Superior temporal gyrus (tissue), 1 donor: ENCODE data around the gene TUSC2.

ENCODE experiments used
- DNase-seq: peaks from one replicate; pipeline ENCODE4 v3.0.0-alpha.2; 2016; ENCODE audit errors: extremely low spot score

TUSC2 gene

DNA sequence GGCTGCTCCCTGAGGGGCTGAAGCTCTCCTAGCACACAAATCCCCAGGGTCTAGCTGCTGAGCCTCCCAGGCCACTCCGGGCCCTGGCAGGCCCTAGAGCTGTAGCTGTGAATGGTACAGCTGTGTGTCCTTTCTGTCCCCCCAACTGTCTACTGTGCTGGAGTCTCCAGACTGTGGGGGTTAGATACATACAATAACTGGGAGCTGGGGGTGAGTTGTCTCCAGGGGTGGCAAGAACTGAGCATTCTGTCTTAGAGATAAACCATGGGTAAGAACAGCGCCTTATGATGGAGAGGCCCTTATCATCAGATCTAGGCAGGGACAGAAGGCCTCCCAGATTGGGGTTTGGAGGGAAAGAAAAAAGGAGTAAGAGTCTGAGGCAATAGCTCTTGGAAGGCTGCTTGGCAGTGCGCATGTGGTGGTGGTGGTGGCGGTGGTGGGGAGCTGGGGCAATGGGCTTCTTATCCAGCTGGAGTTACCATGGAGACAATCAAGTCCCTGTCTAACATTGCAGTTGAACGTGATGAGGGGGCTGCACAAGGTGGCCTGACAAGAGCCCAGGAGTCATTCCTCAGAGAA, 26.3 kb upstream of the TUSC2 start:
- no peak for DNase-seq

DNA sequence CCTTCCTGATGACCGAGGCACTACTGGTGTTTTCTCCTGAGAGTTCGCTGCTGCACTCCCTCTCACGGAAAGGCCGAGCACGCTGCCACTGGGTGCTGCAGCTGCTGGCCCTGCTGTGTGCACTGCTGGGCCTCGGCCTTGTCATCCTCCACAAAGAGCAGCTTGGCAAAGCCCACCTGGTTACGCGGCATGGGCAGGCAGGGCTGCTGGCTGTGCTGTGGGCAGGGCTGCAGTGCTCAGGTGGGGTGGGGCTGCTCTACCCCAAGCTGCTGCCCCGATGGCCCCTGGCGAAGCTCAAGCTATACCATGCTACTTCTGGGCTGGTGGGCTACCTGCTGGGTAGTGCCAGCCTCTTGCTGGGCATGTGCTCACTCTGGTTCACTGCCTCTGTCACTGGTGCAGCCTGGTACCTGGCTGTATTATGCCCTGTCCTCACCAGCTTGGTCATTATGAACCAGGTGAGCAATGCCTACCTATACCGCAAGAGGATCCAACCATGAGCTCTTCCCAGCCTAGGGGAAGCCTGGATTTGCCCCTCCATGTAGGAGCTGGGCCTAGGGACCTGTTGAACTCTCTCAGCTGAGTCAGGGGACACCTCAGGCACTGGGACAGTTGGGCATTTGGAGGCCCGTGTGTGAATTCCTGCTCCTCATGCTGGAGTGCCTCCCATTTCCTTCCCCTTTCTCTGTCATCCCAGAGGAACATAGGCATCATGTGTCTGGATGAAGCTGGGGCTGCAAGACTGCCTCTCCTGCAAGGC, 25.4 kb upstream of the TUSC2 start:
- no peak for DNase-seq

DNA sequence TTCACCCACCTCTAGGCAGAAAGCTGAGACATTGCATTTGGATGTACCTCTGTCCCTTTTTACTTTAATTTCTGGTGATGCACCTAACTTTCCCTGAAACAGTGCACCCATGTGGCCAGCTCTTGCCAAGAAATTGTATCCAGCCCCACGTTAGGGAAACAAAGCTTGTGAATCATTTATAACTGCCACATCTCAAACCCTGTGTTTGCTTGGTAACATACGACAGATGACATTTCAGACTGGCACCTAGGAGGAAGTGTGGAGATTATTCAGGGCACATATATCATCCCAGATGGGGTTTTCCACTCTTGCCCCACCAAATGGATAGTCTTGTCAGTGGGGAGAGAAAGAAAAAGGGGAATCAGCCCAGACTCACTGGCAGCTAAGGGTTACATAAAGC, 24.8 kb upstream of the TUSC2 start:
- DNase-seq = no peak

DNA sequence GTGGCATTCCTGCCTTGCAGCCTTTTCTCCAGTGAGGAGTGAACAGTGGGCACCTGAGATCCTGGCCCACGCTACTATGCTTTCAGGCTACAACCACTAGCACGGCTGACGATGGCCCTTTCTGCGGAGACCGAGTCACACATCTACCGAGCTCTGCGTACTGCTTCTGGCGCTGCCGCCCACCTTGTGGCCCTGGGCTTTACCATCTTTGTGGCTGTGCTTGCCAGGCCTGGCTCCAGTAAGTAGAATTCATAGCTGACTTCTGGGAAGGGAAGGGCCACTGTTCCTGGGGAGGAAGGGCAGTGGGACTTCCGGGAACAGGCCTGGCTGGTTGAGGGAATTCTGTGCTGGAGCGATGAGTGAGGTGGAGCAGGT, 23.3 kb upstream of the TUSC2 start:
- DNase-seq = no peak

DNA sequence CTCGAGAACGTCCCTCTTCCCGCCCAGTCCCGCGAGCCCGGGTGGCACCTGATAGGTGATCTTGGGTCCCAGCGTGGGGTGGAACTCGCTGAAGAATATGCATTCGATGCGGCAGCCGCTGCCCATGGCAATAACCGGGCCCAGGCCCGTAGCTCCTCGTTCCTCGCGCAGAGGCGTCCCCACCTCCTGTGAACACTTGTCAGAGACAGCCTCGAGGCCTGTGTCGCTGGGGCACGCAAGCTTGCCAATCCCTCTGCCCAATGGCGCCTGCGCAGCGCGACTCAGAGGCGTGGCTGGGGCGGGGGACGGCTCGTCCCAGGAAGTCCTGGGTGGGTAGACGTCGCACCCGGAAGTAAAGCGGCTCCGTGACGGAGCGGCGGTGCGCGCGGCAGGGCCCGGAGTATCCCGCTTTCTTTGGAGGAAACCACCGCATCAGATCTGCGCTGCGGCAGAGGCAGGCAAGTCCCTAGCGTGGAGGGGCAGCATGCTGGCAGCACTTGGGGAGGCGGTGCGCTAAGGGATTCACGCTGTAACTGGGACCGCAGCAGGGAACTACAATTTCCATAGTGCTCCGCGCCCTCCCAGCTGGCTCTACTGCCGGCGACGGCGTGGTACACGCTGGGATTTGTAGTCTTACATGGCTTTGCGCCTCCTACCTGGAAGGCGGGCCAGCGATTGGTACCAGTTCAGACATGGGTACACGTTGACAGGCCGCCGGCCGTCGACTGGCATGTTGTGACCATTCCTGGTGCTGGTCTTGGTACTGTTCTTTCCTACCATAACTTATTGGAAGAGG, 22.7 kb upstream of the TUSC2 start, which contains the start of the genes CYB561D2 and NPRL2:
Gene CYB561D2 (plus strand): TSS at position 336 of the 796 bp plus-strand sequence. CDS start 572 bp downstream, outside the sequence.
Gene NPRL2 (minus strand): TSS at position 249 of the 796 bp plus-strand sequence. CDS start 123 bp downstream, at position 126.
- peak; percentile 98 for DNase-seq

DNA sequence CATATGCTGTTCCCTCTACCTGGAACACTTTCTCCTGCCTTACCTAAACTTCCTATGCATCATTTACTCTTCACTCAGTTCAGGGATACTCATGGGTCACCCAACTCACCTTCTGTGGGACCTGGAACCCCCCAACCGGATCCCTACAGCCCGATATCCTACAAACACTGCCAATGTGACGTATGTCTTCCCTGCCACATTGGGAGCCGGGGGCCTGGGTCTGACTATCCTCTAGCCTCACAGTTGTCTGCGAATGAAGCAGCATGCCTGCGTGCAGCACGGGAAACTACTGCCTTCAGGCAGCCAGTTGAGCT, 22.1 kb upstream of the TUSC2 start:
- DNase-seq = no peak

DNA sequence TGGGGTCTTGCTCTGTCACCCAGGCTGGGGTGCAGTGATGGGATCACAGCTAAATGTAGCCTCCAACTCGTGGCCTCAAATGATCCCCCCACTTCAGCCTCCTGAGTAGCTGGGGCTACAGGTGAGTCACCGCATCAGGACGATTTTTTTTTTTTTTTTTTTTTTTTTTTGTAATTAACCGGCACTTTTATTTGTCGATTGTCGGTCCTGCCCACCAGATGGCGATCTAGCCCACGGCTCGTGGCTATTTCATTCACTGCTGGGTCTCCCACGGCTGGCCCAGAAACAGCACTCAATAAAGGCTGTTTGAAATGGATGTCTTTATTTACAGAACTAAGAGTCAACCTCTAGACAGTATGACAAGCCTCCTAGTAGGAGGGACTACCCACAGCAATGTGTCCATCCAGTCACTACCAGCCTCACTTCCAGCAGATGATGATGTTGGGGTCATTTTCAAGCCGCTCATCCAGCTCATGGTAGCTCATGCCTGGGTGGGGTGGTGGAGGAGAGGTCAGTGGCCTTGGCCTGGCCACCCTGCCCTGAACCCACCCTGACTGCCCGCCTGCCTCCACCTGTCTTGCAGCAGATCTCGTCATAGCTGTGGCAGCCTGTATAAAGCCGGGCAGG, 19.3 kb upstream of the TUSC2 start:
- DNase-seq = peak; percentile 80

DNA sequence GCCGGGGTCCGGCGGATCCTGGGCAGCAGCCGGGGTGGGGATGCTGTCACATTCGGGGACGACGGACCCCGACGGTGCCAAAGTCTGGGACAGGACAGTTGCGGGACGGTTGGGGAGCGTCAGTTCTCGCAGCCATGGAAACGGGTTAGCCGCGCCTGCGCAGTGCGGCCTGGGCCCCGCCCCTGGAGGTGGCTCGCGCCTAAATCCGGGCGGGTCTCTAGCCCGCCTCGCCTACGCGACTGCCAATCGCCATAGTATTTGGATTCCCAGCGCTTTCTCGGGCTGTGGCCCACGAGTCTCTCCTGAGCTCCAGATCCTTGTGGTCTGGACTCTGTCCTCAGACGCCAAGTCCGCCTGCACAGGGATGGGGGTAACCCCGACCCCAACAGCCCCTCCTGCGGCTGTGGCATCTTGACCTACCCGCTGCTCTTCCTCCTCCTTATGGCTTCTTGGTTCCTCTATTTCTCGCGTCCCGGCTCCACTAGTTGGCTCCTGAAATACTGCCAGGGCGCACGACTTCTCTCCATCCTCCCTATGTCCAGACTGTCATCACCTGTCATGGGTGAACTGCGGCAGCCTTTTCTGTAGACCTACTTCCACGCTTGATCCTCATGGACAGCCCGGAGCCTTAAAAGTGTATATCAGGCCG, 17.7 kb upstream of the TUSC2 start, which contains the start of gene ZMYND10:
Gene ZMYND10 (minus strand): TSS at position 147 of the 649 bp plus-strand sequence. CDS start 153 bp downstream, outside the sequence.
- DNase-seq = no peak

DNA sequence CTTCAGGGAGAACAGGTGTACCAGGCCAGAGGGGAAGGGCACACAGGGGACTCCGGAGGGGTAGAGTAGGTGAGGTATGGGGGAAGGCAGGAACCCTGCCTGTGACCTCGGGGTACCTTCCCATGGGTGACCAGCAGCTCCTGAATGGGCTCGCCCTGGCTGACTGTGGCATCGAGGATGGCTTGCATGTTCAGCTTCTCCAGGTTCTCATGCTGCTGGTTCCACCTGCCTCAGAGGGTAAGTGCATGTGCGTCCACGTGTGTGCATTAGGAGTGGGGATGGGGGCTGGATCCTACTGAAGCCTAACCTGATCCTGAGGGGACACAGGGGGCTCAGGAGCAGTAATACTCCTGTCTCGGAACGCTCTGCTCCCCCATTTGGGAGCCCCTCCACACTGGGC, 17.0 kb upstream of the TUSC2 start:
- no peak for DNase-seq

DNA sequence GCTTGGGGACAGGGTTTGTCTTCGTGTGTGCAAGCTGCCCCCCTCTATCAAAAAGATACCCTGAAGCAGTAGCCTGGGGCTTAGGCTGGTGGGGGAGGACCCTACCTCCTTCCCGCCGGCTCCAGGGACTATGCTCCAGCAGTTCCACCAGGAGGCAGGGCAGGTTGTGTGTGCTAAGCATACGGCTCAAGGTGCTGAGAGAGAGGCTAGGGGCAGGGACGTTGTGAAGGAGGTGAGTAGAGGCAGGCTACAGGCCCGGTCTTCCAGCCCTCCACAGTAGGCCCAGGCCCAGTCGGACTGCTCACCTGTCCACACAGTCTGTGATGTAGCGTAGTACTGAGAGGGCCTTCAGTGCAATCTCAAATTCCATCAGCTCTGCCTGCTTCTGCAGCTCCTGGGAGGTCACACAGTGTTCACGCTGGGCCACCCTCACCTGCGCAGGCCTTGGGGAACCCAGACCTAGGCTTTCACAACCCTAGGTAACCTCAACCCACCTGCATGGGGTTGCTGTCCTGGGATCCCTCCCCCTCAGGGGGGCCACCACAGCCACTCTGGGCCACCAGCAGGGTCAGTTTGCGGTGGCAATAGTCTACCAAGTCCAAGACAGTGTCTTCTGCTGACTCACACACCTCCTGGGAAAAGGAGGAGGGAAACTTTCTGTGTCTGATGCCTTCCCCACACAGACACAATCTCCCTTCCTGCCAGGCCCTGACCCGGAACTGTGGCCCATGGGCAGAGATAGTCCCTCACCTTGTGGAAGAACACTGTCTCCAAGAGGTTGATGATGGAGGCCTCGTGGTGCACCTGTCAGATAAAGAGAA, 15.0 kb upstream of the TUSC2 start:
- DNase-seq = no peak

DNA sequence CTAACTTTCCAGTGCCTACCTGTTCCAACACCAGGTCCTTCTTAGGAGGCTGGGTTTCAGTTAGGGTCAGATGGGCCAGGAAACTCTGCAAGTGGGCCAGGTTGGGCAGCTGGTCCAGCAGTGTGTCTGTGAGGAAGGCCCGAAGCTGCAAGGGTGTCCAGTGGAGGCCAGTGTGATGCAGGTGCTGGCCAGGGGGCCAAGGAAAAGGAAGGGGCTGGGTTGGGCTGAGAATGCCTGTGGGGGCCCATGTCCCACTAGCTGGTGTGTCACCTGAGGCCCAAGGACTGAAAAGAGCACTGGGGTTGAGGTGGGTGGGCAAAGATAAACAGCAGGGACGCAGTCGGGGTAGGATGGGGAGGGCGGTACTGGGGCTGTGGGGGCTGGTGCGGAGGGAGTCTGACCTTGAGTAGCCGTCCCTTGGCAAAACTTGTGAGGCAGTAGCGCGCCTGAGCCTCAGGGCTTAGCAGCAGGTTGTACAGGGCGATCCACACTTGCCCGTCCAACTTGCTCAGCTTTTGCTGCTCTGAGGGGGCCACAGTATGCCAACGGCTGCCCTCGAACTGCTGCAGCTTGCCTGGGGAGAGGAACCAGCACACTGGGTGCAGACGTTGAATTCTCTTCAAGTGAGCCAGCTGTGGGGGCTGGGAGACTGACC, 14.1 kb upstream of the TUSC2 start:
- DNase-seq = no peak

DNA sequence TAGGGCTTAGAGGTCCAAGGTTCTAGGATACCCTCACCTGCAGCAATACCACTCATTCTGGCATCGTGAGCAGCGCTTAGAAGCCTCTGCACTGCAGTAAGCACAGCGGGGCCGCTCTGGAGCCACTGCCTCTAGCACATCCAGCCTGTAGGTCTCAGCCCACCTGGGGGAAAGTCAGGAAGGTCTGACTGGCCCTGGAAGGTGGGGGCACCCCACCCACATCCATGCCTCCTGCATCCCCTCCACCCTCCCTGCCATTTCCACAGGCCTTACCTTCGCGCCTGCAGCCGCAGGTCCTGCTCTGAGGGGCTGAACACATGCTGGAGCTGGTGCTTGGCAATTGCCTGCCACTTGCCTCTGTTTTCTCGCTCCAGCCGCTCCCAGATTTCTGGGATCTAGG, 13.5 kb upstream of the TUSC2 start:
- DNase-seq = no peak

DNA sequence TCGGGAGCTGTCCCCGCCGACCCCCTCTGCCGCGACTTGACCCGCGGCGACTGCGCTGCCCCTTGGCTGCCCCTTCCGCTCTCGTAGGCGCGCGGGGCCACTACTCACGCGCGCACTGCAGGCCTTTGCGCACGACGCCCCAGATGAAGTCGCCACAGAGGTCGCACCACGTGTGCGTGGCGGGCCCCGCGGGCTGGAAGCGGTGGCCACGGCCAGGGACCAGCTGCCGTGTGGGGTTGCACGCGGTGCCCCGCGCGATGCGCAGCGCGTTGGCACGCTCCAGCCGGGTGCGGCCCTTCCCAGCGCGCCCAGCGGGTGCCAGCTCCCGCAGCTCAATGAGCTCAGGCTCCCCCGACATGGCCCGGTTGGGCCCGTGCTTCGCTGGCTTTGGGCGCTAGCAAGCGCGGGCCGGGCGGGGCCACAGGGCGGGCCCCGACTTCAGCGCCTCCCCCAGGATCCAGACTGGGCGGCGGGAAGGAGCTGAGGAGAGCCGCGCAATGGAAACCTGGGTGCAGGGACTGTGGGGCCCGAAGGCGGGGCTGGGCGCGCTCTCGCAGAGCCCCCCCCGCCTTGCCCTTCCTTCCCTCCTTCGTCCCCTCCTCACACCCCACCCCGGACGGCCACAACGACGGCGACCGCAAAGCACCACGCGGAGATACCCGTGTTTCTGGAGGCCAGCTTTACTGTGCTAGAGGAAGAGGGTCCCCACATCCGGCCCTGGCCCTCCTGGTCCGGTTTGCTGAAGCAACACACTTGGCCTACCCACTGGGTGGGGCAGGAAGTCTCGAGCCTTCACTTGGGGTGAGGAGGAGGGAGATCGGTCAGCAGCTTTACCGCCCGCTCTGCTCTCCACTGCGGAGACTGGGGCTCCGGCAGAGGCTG, 12.7 kb upstream of the TUSC2 start, which contains the start of gene RASSF1:
Gene RASSF1 (minus strand): TSS at position 389 of the 882 bp plus-strand sequence. CDS start 31 bp downstream, at position 358.
- DNase-seq = no peak

DNA sequence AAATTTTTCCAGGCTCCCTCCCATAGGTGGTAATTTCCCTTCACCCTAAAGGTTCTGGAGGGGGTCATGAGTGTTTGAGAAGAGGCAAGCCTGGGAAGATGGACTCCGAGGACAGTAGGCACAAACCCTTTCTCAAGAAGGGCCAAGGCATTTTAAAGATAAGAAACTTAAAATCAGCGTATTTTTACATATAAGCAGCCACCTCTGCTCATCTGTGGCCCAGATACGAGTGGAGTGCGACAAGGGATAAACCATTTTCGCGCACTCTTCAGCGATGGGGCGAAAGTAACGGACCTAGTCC, 12.1 kb upstream of the TUSC2 start:
- DNase-seq = no peak

DNA sequence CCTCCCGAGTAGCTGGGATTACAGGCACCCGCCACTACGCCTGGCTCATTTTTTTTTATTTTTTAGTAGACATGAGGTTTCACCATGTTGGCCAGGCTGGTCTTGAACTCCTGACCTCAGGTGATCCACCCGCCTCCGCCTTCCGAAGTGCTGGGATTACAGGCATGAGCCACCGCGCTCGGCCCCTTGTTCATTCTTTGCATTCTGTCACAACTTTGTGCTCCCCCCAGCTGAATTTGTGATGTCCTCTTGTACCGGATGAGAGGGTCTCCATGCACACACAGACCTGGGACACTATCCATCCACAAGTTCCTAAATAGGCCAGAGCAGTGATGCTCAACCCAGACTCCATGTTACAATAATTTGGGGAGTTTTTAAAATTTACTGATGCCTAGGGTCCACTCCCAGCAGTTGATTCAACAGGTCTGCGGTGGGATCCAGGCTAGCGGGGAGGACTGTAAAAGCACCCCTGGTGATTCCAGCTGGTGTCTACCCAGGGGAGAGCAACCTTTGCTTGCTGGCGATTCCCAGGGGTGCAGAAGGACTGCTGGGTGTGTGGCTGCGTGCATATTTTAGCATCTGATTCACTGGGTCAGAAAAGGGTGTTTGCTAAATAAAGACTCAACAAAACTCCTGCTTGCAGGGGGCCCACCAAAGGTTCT, 11.6 kb upstream of the TUSC2 start:
- DNase-seq = no peak

DNA sequence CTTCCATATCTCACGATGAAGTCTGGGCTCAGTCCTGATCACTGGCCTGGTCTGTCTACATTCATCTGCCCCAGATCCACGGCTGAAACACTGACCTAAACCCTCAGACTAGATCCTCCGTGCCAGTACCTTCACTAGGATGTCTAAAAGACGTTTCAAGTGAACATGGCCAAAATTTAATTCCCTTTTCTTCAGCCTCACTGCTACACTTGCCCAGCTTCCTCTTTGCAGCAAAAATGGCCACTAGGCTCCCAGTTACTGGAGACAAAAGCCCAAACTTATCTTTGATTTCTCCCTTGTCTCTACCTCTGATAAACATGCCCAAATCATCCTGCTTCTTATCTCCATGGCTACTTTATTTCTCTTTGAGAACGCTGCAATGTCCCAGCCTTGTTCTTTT, 10.9 kb upstream of the TUSC2 start:
- no peak for DNase-seq

DNA sequence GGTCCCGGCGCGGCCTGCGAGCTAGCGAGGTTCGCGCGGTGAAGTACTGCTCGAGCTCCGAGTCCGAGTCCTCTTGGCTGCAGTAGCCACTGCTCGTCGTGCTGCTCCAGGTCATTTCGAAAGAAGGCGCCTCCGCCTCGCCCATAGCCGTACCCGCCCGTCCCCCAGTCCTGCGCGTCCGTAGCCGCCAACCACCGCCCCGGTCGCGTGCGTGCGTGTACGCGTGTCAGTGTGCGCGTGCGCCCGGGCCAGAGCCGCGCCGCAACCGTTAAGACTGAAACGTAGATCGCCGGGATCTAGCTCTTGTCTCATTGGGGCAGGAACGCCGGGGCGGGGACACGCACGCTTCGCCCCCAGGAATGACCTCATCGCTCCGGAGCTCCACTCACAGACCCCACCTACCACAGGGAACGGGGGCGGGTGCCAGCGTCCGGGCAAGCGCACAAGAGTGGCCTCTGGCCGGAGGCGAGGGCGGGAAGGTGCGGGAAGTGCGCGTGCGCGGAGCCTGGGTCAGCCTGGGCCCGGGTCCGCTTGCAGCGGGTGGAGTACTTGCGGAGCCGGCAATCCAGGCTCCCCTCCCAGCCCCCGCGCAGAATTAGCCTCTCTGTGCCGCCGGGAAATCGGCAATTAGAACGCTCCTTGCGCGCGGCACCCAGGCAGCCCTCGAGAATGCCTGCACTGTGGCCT, 9.3 kb upstream of the TUSC2 start:
- DNase-seq = peak; percentile 97
